HG02840 (cell line): Measurements from ENCODE around the gene BCAT1.
A peak's percentile ranks its signal among the peaks of the same experiment; 100 is the strongest.

Experiments
- ATAC-seq: cut with Tn5 transposase; IDR thresholded peaks from one replicate; pipeline ENCODE4 v1.9.1; 2021; ENCODE audit warnings: mild to moderate bottlenecking, moderate library complexity, moderate number of reproducible peaks; ENCODE audit not compliant: unreplicated experiment, low FRiP score

The BCAT1 gene

DNA sequence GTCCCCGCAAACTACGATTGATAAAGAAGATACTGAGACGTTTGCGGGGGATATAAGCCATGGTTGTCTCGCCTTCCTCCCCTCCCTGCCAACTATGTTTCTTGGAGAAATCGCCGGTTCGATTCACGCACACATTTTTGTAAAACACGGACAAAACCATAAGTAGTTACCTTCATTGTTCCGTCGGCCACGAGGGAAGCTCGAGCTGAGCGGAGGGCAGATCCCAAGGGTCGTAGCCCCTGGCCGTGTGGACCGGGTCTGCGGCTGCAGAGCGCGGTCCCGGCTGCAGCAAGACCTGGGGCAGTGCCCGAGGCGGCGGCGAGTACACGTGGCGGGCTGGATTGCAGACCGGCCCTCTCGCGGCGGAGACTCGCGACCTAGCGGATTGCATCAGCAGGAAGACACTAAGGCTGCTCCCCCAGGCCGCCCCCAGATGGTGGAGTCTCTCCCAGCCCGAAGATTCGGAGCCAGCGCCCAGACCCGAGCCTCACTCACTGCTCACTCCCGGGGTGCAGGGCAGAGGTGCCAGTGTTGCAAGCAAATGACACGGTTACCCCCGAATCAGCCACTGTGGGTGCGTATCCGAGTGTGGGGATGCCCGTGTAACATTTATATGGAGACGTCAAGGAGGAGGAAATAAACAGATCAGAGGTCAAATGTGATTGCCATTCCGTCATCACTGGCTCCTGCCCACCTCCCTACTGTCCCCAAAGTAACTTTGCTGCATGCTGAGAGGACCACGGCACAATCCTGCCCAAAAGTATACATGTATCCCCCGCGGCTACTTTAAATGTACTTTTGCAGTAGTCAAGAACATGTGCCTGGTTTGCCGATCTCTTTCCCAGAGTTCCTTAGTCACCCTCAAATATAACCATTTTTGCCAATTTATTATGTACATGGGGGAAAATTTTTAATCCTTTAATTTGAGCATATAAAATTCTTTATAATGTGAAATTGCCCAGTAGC lies at the start of gene BCAT1:
Gene BCAT1 (minus strand): TSS at position 345 of the 966 bp plus-strand sequence. CDS start 169 bp downstream, at position 176.
- peak; percentile 48 for ATAC-seq

- ATAC-seq: peak; percentile 75
Observed at GRCh38 chr12:24997970-24998582, 49.2 kb upstream of the BCAT1 start.

DNA sequence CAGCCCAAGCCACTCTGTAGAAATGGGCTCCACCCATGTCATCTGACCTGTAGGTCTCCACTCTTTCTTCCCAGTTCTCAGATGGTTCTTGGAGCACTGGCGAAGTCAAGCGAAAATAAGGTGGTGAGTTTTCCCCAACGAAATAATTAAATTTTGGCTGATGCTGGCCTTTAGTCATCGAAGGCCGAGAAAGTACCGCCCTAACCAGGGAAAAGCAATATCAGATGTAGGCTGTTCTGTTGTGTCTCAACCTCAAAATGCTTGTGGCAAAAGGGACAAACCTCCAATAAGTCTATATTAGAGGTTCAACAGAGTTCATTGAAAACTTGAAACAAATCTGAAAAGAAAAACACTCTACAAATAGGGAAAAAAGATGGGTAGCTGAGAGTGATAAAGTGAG lies 48.6 kb upstream of the BCAT1 start:
- peak; percentile 7 for ATAC-seq

DNA sequence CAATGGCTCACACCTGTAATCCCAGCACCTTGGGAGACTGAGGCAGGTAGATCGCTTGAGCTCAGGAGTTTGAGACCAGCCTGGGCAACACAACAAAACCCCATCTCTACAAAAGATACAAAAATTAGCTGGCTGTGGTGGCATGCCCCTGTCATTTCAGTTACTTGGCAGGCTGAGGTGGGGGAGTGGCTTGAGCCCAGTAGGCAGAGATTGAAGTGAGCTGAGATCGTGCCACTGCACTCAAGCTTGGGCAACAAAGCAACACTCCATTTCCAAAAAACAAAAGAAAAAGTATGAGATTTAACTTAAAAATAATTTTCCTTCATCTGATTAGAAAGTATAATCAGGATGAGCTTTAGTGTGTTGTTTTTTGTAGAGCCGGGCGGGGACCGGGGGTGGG lies 47.9 kb upstream of the BCAT1 start:
- no peak for ATAC-seq

DNA sequence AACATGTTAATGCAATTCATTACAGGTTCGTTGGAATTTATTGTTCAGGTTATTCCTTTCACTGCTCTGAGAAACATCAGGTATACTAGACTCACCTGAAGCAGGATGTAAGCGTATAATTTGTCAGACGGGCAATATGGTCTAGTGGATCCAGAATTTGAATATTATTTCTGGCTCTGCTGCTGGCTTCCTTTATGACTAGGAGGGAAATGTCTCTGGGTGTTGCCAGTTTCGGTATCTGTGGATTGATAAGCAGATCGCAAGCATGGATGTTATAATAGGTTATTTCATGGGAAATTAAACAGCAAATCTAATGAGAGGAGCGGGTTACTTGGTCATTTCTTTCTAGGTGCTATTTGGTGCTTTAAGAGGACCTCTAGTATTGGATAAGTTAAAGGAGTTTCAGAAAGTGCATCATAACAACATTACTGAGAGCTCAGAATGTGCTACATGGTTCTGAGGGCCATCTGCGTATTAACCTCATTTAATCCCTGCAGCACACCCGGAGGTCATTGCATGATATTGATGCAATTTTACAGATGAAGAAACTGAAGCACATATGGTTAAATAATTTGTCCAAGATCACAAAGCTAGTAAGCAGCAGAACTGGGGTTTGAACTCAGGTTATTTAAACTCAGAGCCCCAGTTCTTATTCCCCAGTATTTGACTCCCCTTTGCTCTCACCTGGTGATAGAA lies 47.3 kb upstream of the BCAT1 start:
- ATAC-seq: no peak

GRCh38 chr12:24993793-24994192 lies 44.9 kb upstream of the BCAT1 start:
- no peak for ATAC-seq

DNA sequence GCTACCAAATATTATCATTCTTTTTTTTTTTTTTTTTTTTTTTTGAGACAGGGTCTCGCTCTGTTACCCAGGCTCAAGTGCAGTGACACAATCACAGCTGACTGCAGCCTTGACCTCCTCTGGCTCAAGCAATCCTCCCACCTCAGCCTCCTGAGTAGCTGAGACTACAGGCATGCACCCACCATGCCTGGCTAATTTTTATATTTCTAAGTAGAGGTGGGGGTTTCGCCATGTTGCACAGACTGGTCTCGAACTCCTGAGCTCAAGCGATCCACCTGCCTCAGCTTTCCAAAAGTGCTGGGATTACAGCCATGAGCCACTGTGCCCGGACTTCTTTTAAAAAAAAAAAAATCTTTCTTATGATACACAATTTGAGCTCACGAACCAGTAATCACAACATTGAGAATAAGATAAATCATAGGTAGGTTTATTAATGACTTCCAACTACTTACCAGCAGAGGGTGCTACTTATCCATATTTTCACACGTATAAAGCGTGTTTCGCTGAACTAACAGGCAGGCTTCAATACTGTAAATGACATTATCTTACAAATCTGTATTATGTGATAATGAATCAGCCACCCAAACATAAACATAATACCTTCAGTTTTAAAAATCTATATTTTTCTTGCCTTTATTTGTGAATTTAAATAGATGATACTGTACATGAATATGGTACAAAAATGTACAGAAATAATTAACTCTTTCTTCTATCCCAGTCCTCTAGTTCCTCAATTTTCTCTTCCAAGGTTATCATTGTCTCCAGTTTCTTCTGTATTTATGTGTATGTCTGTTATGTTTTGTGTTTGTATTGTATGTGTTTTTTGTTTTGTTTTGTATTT lies 42.5 kb upstream of the BCAT1 start:
- peak; percentile 59 for ATAC-seq

DNA sequence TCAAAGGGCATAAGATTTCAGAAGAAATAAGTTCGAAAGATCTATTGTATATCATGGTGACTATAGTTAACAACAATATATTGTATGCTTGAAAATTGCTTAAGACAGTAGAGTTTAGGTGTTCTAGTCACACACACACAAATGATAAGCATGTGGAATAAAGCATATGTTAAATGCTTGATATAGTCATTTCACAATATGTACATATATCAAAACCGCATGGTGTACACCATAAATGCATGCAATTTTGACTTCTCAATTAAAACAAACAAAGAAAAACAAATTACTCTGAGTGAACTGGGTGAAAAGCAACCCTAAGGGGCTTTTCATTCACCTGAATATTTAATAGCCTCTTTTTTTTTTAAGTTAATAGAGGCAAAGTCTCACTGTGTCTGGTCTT lies 40.3 kb upstream of the BCAT1 start:
- ATAC-seq: no peak

GRCh38 chr12:24982250-24982649 lies 33.3 kb upstream of the BCAT1 start:
- no peak for ATAC-seq

GRCh38 chr12:24979976-24980730 lies 31.3 kb upstream of the BCAT1 start:
- ATAC-seq: no peak

DNA sequence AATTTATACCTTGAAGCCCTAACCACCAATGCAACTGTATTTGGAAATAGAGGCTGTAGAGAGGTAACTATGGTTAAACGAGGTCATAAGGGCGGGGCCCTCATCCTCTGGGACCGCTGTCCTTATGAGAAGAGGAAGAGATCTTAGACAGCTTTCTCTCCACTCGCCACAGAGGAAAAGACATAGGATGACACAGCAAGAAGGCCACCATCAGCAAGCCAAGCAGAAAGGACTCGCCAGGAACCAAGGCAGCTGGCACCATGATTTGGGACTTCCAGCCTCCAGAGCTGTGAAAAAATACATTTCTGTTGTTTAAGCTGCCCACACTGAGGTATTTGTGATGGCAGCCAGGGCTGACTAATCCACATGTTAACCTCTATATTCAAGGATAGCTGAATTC lies 30.4 kb upstream of the BCAT1 start:
- ATAC-seq: no peak

DNA sequence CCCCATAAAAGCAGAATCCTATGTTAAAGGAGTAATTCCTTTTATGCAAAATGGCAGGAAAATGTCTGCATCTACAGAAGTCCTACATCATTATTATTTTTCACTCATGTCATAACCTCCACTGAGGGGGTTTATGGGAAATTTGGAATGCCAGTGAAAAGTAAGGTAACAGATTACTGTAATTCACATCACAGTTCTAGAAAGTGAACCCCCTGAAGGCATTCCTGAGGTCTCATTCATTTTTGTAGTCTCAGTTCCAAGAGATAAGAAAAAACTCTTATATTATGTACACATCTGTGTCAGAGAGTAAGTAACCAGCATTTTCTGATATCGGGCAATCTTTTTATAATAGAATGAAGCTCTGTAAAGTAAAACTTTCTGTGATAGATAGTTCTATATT lies 28.8 kb upstream of the BCAT1 start:
- ATAC-seq: no peak

- no peak for ATAC-seq
Observed at GRCh38 chr12:24977060-24977459, 28.2 kb upstream of the BCAT1 start.

- ATAC-seq: no peak
Observed at GRCh38 chr12:24975425-24975824, 26.5 kb upstream of the BCAT1 start.

- no peak for ATAC-seq
Observed at GRCh38 chr12:24974216-24974615, 25.3 kb upstream of the BCAT1 start.

GRCh38 chr12:24972078-24972477 lies 23.2 kb upstream of the BCAT1 start:
- no peak for ATAC-seq

GRCh38 chr12:24970177-24970576 lies 21.3 kb upstream of the BCAT1 start:
- ATAC-seq: no peak

DNA sequence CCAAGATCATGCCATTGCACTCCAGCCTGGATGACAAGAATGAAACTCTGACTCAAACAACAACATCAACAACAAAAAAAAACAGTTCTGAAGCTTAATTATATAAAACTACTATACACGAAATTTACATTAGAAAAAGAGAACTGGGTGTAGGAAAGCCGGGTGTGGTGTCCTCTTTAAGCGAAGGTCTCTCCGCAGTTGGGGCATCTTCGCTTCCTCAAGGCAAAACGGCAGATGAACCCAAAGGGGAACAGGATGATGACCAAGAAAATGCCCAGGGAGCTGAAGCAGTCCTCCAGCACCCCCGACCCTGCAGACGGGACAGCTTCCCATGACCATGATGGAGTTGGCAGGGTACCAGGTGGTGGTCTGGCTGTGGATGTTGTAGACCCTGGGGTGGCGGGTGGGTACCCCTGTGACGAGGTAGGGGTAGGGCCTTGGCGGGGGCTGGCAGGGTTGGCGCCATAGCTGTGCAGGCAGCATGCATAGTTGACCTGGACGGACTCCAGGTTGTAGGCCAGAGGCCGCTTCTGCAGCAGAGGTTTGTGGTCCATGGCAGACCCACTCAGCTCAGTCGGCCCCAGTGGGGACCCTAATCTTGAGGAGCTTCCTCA lies 18.2 kb upstream of the BCAT1 start:
- no peak for ATAC-seq

DNA sequence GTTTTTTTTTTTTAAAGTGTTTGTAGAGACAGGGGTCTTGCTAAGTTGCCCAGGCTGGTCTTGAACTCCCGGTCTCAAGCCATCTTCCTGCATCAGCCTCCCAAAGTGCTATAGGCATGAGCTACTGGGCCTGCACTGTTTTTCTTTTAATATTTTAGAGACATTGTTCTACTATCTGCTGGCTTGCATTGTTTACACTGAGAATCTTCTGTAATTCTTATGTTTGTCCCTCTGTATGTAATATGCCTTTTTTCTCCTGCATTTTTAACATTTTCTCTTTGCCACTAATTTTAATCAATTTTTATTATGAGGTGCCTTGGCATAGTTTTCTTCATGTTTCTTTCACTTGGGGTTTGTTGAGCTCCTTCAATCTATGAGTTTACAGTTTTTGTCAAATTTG lies 15.4 kb upstream of the BCAT1 start:
- ATAC-seq: no peak
